GM18498 (cell line): ENCODE results near the gene MDGA2.
"Not testable (repeated sequence)": the region's sequence is repeated elsewhere in the genome, so short reads cannot be mapped to it uniquely, and the experiment has no call there.

ENCODE experiments used
- ATAC-seq: cut with Tn5 transposase; IDR thresholded peaks from one replicate; pipeline ENCODE4 v1.9.1; 2021; ENCODE audit warnings: mild to moderate bottlenecking, moderate library complexity; ENCODE audit not compliant: unreplicated experiment

The MDGA2 gene

GRCh38 chr14:47252802-47253201 lies 422.6 kb downstream of the MDGA2 start:
- no peak for ATAC-seq

GRCh38 chr14:47246367-47246766 lies 429.0 kb downstream of the MDGA2 start:
- ATAC-seq, result no peak

- ATAC-seq, result not testable (repeated sequence)
These were observed 432.8 kb downstream of the MDGA2 start for GRCh38 chr14:47242579-47242978.

- ATAC-seq, result no peak
These were observed 434.5 kb downstream of the MDGA2 start for GRCh38 chr14:47240748-47241437.

- no peak for ATAC-seq
These were observed 439.8 kb downstream of the MDGA2 start for GRCh38 chr14:47235619-47236018.

- no peak for ATAC-seq
These were observed 448.4 kb downstream of the MDGA2 start for GRCh38 chr14:47226877-47227520.

GRCh38 chr14:47223656-47224055 lies 451.7 kb downstream of the MDGA2 start:
- no peak for ATAC-seq

GRCh38 chr14:47220096-47220495 lies 455.3 kb downstream of the MDGA2 start:
- ATAC-seq, result no peak

- no peak for ATAC-seq
These were observed 464.1 kb downstream of the MDGA2 start for GRCh38 chr14:47211263-47211662.

- ATAC-seq, result no peak
These were observed 465.3 kb downstream of the MDGA2 start for GRCh38 chr14:47210099-47210498.

- ATAC-seq, result no peak
These were observed 467.0 kb downstream of the MDGA2 start for GRCh38 chr14:47208434-47208833.

GRCh38 chr14:47207617-47208016 lies 467.8 kb downstream of the MDGA2 start:
- ATAC-seq, result no peak

- no peak for ATAC-seq
These were observed 474.7 kb downstream of the MDGA2 start for GRCh38 chr14:47200740-47201139.

- ATAC-seq, result no peak
These were observed 479.8 kb downstream of the MDGA2 start for GRCh38 chr14:47195582-47195981.

GRCh38 chr14:47194055-47194454 lies 481.4 kb downstream of the MDGA2 start:
- no peak for ATAC-seq

- ATAC-seq, result not testable (repeated sequence)
These were observed 483.2 kb downstream of the MDGA2 start for GRCh38 chr14:47192203-47192602.

GRCh38 chr14:47191700-47192099 lies 483.7 kb downstream of the MDGA2 start:
- no peak for ATAC-seq

- no peak for ATAC-seq
These were observed 485.4 kb downstream of the MDGA2 start for GRCh38 chr14:47189911-47190484.

GRCh38 chr14:47186486-47186885 lies 488.9 kb downstream of the MDGA2 start:
- no peak for ATAC-seq

- ATAC-seq, result no peak
These were observed 495.5 kb downstream of the MDGA2 start for GRCh38 chr14:47179906-47180305.

- not testable (repeated sequence) for ATAC-seq
These were observed 503.5 kb downstream of the MDGA2 start for GRCh38 chr14:47171896-47172295.

- no peak for ATAC-seq
These were observed 508.0 kb downstream of the MDGA2 start for GRCh38 chr14:47167402-47167801.
